Measurements from ENCODE around the gene JUN.

JUN gene

DNA sequence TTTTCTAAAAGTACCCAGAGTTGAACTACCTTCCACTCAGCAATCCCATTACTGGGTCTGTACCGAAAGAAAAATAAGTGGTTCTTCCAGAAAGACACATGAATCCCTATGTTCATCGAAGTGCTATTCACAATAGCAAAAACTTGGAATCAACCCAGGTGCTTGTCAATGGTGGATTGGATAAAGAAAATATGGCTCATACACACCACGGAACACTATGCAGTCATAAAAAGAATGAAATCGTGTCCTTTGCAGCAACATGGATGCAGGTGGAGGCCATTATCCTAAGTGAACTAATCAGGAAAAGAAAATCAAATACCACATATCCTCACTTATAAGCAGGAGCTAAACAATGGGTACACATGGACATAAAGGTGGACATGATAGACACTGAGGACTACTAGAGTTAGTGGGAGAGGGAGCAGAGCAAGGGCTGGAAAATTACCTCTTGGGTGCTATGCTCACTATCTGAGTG lies 32.9 kb upstream of the JUN start:
- CTCF ChIA-PET, result interaction anchor here (0.6 to 1.0 kb wide), 3 partner anchors 13 to 541 kb away, joined by 3 to 4 read pairs (median 4); no protein-coding TSS in a partner anchor
- no peaks in the 10 kb centered on the region for H3K36me3 ChIP-seq (ENCODE audit: control insufficient read depth in 2 of 2, insufficient read depth in 1 of 2, low read length in 2 of 2)
- peaks cover 7% of the 10 kb centered on the region for H3K4me1 ChIP-seq (ENCODE audit: control insufficient read depth, insufficient read depth, low read length)
- H3K27ac ChIP-seq (ENCODE audit: extremely low read depth, low read depth, low read length), result peak overlapping the region; percentile 82
- H3K4me3 ChIP-seq (ENCODE audit: low read depth, low read length), result peak overlapping the region; percentile 51; the same call in 1 of the 2 replicates
- TF ChIP-seq ZNF146 (tag by site-specific recombination; IDR thresholded peaks at IDR 0.05) (peak; percentile 51; the same call in 1 of the 2 replicates), ZNF514 (tag by site-specific recombination; IDR thresholded peaks at IDR 0.05) (no peak), ZNF621 (tag by site-specific recombination; IDR thresholded peaks at IDR 0.05) (no peak), ZNF660 (tag by site-specific recombination; IDR thresholded peaks at IDR 0.05) (no peak), ZBTB21 (tag by site-specific recombination; IDR thresholded peaks at IDR 0.05) (no peak)
- TF ChIP-seq, protein P1, sequence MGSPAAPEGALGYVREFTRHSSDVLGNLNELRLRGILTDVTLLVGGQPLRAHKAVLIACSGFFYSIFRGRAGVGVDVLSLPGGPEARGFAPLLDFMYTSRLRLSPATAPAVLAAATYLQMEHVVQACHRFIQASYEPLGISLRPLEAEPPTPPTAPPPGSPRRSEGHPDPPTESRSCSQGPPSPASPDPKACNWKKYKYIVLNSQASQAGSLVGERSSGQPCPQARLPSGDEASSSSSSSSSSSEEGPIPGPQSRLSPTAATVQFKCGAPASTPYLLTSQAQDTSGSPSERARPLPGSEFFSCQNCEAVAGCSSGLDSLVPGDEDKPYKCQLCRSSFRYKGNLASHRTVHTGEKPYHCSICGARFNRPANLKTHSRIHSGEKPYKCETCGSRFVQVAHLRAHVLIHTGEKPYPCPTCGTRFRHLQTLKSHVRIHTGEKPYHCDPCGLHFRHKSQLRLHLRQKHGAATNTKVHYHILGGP (tag by site-specific recombination; IDR thresholded peaks at IDR 0.05), result no peak
- POLR2A ChIA-PET, result interaction anchor here (1.9 kb wide), 1 partner anchor 33 kb away, joined by 4 read pairs; the partner anchor contains the start of gene JUN
- H3K9me3 ChIP-seq (ENCODE audit: control insufficient read depth, insufficient read depth, low read depth, low read length), result no peaks in the 10 kb centered on the region

DNA sequence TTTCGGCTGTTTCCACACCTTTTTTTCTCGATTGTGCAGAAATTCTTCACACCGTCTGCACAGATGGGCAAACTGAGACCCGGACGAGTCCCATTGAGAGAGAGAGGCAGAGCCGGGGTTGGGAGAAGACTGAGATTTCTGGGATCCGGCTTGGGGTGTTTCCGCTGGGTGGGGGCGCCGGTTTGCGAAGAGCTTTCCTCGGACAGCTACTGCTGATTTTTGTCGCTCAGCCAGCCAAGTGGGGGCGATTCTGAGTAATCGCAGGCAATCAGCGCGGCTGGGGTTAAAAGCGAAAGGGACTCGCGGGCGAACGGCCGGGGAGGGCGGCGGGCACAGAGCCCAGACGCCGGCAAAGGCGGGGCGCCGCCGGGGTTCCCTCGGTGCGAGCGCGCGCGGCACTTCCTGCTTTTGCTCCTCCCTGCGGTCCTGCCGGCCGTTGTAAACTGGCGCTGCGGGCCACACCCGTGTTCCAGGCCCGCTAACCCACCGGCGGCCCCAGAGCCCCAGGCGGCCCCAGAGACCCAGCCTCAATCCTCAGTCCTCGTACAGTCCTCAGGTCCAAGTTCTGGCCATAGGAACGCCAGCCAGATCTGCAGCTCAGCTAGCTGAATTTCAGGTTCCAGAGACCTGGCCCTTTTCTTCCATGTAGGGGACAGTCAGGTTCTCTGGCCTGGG lies 32.4 kb upstream of the JUN start:
- H3K27ac ChIP-seq (ENCODE audit: extremely low read depth, low read depth, low read length), result peak overlapping the region; percentile 82
- CTCF ChIA-PET, result interaction anchor here (0.6 to 1.0 kb wide), 5 partner anchors 12 to 541 kb away, joined by 3 to 4 read pairs (median 4); no protein-coding TSS in a partner anchor
- H3K4me3 ChIP-seq (ENCODE audit: low read depth, low read length), result peak overlapping the region; percentile 51
- peak; percentile 87 for TF ChIP-seq ZNF561 (tag by site-specific recombination; IDR thresholded peaks at IDR 0.05; ENCODE audit: borderline replicate concordance)
- no peak for TF ChIP-seq HOXA7 (CRISPR knock-in tag; IDR thresholded peaks at IDR 0.05; ENCODE audit: borderline replicate concordance)
- TF ChIP-seq, protein P2, sequence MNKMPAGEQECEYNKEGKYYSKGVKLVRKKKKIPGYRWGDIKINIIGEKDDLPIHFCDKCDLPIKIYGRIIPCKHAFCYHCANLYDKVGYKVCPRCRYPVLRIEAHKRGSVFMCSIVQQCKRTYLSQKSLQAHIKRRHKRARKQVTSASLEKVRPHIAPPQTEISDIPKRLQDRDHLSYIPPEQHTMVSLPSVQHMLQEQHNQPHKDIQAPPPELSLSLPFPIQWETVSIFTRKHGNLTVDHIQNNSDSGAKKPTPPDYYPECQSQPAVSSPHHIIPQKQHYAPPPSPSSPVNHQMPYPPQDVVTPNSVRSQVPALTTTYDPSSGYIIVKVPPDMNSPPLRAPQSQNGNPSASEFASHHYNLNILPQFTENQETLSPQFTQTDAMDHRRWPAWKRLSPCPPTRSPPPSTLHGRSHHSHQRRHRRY (tag by site-specific recombination; IDR thresholded peaks at IDR 0.05), result no peak
- TF ChIP-seq, protein P3, sequence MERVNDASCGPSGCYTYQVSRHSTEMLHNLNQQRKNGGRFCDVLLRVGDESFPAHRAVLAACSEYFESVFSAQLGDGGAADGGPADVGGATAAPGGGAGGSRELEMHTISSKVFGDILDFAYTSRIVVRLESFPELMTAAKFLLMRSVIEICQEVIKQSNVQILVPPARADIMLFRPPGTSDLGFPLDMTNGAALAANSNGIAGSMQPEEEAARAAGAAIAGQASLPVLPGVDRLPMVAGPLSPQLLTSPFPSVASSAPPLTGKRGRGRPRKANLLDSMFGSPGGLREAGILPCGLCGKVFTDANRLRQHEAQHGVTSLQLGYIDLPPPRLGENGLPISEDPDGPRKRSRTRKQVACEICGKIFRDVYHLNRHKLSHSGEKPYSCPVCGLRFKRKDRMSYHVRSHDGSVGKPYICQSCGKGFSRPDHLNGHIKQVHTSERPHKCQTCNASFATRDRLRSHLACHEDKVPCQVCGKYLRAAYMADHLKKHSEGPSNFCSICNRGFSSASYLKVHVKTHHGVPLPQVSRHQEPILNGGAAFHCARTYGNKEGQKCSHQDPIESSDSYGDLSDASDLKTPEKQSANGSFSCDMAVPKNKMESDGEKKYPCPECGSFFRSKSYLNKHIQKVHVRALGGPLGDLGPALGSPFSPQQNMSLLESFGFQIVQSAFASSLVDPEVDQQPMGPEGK (tag by site-specific recombination; IDR thresholded peaks at IDR 0.05), result peak; percentile 90
- TF ChIP-seq ZNF341 (tag by site-specific recombination; IDR thresholded peaks at IDR 0.05; ENCODE audit: low read depth), result peak; percentile 91
- TF ChIP-seq, protein P4, sequence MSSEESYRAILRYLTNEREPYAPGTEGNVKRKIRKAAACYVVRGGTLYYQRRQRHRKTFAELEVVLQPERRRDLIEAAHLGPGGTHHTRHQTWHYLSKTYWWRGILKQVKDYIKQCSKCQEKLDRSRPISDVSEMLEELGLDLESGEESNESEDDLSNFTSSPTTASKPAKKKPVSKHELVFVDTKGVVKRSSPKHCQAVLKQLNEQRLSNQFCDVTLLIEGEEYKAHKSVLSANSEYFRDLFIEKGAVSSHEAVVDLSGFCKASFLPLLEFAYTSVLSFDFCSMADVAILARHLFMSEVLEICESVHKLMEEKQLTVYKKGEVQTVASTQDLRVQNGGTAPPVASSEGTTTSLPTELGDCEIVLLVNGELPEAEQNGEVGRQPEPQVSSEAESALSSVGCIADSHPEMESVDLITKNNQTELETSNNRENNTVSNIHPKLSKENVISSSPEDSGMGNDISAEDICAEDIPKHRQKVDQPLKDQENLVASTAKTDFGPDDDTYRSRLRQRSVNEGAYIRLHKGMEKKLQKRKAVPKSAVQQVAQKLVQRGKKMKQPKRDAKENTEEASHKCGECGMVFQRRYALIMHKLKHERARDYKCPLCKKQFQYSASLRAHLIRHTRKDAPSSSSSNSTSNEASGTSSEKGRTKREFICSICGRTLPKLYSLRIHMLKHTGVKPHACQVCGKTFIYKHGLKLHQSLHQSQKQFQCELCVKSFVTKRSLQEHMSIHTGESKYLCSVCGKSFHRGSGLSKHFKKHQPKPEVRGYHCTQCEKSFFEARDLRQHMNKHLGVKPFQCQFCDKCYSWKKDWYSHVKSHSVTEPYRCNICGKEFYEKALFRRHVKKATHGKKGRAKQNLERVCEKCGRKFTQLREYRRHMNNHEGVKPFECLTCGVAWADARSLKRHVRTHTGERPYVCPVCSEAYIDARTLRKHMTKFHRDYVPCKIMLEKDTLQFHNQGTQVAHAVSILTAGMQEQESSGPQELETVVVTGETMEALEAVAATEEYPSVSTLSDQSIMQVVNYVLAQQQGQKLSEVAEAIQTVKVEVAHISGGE (tag by site-specific recombination; conservative IDR thresholded peaks at IDR 0.05; ENCODE audit: low read depth), result peak; percentile 79
- TF ChIP-seq ZNF776 (tag by site-specific recombination; IDR thresholded peaks at IDR 0.05; ENCODE audit: borderline replicate concordance), result no peak
- TF ChIP-seq ZNF23 (tag by site-specific recombination; IDR thresholded peaks at IDR 0.05; ENCODE audit: borderline replicate concordance), result no peak
- TF ChIP-seq, protein P5, sequence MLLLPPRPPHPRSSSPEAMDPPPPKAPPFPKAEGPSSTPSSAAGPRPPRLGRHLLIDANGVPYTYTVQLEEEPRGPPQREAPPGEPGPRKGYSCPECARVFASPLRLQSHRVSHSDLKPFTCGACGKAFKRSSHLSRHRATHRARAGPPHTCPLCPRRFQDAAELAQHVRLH (tag by site-specific recombination; IDR thresholded peaks at IDR 0.05), result no peak
- TF ChIP-seq, protein P6, sequence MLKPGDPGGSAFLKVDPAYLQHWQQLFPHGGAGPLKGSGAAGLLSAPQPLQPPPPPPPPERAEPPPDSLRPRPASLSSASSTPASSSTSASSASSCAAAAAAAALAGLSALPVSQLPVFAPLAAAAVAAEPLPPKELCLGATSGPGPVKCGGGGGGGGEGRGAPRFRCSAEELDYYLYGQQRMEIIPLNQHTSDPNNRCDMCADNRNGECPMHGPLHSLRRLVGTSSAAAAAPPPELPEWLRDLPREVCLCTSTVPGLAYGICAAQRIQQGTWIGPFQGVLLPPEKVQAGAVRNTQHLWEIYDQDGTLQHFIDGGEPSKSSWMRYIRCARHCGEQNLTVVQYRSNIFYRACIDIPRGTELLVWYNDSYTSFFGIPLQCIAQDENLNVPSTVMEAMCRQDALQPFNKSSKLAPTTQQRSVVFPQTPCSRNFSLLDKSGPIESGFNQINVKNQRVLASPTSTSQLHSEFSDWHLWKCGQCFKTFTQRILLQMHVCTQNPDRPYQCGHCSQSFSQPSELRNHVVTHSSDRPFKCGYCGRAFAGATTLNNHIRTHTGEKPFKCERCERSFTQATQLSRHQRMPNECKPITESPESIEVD (tag by site-specific recombination; IDR thresholded peaks at IDR 0.05), result 0 out of 2 replicates have a peak, but pooled peaks have one; percentile 1
- TF ChIP-seq ZNF514 (tag by site-specific recombination; IDR thresholded peaks at IDR 0.05), result no peak
- TF ChIP-seq, protein P7, sequence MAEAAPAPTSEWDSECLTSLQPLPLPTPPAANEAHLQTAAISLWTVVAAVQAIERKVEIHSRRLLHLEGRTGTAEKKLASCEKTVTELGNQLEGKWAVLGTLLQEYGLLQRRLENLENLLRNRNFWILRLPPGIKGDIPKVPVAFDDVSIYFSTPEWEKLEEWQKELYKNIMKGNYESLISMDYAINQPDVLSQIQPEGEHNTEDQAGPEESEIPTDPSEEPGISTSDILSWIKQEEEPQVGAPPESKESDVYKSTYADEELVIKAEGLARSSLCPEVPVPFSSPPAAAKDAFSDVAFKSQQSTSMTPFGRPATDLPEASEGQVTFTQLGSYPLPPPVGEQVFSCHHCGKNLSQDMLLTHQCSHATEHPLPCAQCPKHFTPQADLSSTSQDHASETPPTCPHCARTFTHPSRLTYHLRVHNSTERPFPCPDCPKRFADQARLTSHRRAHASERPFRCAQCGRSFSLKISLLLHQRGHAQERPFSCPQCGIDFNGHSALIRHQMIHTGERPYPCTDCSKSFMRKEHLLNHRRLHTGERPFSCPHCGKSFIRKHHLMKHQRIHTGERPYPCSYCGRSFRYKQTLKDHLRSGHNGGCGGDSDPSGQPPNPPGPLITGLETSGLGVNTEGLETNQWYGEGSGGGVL (tag by site-specific recombination; IDR thresholded peaks at IDR 0.05), result peak; percentile 28; the same call in 1 of the 2 replicates
- peak; percentile 45 for TF ChIP-seq FEZF1 (tag by site-specific recombination; IDR thresholded peaks at IDR 0.05)

More for the DNA sequence above, 32.4 kb upstream of the JUN start:
- Histone ChIP-seq H3K36me3 (ENCODE audit: control insufficient read depth in 2 of 2, insufficient read depth in 1 of 2, low read length in 2 of 2) (no peaks in the 10 kb centered on the region), H3K9me3 (ENCODE audit: control insufficient read depth, insufficient read depth, low read depth, low read length) (no peaks in the 10 kb centered on the region), H3K4me1 (ENCODE audit: control insufficient read depth, insufficient read depth, low read length) (peaks cover 7% of the 10 kb centered on the region)
- POLR2A ChIA-PET, result interaction anchor here (1.9 kb wide), 1 partner anchor 32 kb away, joined by 4 read pairs; the partner anchor contains the start of gene JUN
